HG02884 (cell line): ENCODE measurements around the gene CD72.

ENCODE experiments used
- ATAC-seq: cut with Tn5 transposase; IDR thresholded peaks from one replicate; pipeline ENCODE4 v1.9.1; 2021; ENCODE audit warnings: mild to moderate bottlenecking, moderate library complexity; ENCODE audit not compliant: unreplicated experiment

CD72 gene, protein sequence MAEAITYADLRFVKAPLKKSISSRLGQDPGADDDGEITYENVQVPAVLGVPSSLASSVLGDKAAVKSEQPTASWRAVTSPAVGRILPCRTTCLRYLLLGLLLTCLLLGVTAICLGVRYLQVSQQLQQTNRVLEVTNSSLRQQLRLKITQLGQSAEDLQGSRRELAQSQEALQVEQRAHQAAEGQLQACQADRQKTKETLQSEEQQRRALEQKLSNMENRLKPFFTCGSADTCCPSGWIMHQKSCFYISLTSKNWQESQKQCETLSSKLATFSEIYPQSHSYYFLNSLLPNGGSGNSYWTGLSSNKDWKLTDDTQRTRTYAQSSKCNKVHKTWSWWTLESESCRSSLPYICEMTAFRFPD

DNA sequence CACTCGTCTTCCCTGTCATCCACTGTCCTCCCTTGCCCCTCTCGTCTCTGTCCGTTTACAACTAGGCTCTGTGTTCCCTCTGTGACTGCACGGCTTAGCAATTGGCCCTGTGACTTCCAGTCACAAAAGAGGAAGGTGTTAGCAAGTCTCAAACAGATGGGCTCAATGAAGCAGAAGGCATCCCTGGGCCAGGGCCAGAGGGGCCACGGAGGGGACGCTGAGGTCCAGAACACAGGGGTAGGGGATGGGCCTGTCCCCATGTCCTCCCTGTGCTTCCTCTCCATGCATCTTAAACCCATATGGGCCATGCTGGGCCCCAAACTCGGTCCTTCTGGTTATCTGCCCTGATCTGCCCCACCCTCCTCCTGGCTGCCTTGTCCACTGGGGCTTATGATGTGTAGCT lies at the start of gene CD72:
CD72 (minus strand) TSS at position 89 of the 403 bp plus-strand sequence. CDS start 110 bp downstream, outside the sequence.
- no peak for ATAC-seq

DNA sequence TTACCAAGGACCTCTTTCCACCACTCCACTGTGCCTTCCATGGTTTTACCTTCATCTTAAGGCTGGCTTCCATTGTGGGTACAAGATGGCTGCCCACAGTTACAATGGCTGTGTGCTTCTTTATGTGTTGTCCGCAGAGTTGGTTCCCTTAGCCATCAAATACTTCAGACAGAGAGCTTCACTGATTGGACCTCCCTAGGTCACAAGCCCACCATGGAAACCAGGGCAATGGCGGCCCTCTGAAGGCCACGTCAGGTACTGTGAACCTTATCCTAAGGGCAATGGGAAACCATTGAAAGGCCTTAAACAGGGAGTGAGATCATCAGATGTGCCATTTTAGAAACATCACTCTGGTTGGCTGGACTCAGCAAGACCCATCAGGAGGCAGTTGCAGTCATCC lies 49.7 kb upstream of the CD72 start:
- ATAC-seq: no peak

DNA sequence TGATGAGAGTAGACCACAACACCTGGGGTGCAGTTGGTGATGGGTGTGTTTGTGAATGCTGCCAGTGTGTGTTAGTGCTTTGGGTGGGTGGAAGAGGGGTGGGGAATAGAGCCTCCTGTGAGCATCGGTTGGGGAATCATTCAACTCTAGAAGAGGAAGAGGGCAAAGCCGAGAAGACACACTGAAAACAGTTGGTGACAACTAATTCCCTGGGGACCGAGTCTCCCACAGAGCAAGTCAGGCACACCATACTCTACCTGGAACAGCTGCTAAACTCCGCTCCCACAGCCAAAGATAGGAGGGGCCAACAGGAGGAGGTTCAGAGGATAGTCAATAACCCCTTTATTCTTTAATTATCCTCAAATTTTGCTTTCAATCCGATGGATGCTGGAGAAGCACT lies 48.3 kb upstream of the CD72 start:
- ATAC-seq: no peak

DNA sequence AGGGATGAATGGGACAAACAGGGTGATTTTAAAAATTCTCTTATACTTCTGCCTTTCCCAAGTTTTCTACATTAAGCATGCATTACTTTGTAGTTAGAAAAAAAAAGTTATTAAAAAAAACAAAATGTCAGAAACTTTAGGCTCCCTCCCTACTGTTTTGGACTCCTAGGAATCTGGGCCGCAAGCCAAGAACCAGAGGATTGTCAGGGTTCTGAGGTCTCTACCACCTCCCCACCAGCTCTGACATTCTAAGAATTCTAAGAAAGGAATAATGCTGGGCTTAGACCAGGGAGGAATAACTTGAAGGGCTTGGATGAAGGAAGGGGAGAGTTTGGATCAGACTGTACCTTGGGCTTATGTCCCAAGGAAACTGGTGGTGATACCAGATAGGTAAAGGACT lies 47.8 kb upstream of the CD72 start:
- ATAC-seq: no peak

DNA sequence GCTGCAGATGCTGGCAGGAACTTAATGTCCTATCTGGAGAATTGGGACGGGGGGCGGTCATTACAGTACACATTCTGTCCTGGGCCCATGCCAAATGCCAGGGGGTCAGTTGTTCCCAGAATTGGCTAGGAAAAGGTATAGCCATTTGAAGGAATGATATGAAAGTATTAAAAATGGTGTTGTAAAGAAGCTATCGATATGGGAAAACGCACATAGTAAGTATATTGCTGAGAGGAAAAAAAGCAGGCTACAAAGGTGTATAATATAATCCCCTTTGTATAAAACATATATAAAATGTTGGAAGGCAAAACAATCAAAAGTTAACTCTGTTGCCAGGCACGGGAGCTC lies 47.2 kb upstream of the CD72 start:
- no peak for ATAC-seq

DNA sequence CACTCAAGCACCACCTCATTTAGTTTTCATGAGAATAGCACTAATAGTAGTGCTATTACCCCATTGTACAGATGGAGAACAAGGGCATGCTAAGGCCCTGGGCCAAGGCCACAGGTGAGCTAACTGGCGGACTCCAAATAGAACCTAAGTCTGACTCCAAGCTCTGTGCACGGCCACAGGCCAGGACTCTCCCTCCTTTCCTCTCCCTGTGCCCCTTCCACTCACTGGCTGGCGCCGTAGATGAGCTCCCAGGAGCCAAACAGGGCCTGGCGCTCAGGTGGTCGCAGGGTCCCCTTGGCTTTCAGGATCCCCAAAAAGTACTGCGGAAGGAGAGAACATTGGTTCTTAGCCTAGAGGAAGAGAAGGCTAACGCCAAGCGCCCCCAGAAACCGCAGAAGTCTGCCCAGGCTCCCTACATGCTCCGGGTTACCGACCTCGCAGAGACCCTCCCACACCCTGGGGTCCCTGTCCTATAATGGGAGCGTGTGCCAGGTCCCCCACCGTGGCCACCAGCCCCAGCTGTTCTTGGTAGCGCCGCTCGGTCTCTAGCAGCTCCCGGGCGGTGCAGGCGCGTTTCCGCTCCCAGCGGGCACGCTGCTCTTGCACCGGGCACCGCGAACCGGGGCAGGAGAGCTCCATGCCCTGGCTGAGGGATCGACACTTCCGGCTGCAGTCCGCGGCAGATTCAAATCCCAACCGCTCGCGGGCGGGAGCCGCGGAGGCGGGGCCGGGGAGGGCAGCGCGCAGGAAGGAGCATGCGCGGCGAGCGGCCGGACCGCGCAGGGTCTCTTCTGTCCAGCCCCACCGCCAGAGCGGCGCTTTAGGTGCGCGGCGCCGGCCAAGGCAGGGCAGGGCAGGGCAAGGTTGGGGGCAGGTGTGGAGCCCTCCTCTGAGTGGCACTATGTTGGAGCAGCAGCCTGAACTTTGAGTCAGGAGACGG lies 46.6 kb upstream of the CD72 start, which contains the start of gene ARHGEF39:
ARHGEF39 (minus strand) TSS at position 665 of the 940 bp plus-strand sequence; CDS start at position 639, 26 bp downstream.
- ATAC-seq: peak; percentile 70

DNA sequence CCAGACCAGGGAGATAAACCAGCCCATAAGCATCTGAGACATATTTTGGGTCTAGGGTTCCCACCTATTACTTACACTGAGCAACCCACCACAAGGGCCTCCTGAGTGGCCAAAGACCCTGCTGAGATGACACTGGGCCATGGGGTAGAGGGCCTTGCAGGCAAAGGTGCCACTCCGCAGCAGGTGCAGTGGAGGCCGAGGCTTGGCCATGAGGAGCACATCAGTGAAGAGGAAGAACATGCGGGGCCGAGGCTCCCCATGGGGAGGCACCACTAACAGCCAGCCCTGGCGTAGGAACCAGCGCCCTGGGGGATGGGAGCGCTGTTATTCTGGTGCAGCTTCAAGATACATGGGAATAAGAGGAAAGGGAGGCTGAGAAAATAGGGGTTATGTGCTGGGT lies 44.2 kb upstream of the CD72 start:
- ATAC-seq: no peak

DNA sequence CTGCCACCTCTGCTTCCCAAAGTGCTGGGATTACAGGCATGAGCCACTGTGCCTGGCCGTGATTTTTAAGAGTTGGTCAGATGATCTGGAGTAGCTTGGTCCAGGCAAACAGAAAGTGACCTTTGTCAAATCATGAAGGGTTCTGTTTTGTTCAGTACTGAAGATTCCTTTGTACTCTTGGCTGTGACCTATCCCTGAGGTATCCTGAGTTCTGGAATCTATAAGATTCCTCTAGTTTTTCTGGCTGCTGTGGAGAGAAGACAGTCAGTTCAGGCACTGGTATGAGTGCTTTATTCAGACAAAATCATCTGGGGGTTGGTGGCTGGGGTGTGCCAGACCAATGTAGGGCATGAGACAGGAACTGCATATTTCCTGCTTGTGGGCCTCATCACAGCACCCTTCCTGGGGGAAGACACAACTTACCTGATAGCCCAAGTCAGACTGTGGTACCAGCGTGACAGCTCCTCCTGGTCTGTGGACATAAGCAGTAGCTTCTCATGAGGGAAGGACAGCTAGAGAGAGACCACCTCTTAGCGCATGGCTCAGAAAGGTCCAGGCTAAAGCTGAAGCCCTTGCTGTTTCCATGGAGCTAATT lies 43.6 kb upstream of the CD72 start:
- no peak for ATAC-seq

DNA sequence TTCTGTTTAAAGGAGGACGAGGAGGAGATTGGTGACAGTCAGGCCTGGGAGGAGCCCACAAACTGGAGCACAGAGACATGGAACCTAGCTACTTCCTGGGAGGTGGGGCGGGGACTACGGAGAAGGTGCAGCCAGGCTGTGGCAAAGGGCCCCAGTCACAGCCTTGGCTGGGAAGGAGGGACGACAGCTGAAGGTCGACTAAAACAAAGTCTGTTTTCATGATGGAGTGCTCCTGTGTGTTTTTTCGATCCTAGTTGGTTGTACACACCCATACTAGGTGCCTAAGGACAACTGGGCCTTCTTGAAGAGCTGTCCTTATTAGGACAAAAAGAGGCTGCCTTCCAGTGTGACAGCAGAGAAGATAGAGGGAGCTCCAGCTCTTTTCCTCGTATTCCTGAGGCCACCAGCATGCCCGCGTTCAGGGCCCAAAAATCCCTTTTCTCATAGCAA lies 42.8 kb upstream of the CD72 start:
- ATAC-seq: no peak

DNA sequence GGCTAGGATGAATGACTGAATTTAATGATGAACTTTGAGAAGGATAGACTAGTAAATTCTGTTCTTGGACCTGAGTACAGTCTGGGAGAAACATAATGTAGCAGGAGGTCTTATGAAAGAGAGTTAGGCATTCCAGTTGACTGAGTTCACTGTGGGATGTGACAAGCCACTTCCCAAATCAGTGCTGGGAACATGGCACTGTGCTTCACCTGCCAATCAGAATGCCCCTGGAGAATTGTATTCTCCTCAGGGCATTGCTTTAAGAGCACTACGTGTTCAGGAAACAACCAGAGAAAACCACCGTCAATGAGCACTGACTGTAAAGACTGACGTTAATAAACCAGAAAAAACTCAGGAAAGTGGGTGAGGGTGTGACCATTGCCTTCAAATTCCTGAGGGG lies 41.1 kb upstream of the CD72 start:
- ATAC-seq: no peak

DNA sequence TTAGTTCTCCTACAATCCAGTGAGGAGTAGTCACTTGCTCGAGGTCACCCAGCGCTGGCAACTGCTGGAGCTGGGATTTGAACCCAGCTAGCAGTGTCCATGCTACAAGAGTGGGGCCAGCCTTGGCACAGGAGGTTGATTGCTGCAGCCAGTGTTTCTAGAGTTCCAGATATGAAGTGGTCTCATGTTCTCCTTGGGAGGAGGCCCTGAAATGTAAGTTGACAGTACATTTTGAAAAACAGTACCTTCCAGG lies 40.7 kb upstream of the CD72 start:
- no peak for ATAC-seq

DNA sequence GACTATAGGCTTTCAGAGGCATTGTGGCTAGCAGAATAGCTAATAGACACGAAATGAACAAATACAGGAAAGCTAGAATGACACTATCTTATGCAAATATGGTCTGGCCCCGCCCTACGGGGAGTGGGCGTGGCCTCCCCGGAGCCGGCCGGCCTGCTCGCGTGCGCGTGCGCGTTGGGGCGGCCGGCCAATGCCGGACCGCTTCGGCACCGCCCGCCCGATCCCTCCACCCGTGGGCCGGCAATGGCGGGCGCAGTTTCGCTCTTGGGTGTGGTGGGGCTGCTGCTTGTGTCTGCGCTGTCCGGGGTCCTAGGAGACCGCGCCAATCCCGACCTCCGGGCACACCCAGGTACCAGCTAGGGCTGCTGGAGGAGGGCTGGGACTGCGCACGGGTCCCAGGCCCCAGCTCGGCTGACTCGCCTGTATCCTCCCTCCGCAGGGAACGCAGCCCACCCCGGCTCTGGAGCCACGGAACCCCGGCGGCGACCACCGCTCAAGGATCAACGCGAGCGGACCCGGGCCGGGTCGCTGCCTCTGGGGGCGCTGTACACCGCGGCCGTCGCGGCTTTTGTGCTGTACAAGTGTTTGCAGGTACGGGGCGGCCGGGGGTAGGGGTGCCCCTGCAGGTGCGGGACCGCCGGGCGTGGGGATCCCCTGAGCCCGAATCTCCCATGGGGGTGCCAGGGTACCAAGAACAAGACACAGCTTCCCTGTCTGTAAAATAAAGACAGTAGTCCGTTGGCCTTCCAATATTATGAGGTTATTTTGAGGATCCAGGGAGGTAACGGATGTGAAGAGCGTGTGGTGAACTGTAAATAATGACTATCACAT lies 40.1 kb upstream of the CD72 start, which contains the start of gene CCDC107:
CCDC107 (plus strand) TSS at position 156 of the 831 bp plus-strand sequence; CDS start at position 244, 88 bp downstream.
- ATAC-seq: peak; percentile 54

DNA sequence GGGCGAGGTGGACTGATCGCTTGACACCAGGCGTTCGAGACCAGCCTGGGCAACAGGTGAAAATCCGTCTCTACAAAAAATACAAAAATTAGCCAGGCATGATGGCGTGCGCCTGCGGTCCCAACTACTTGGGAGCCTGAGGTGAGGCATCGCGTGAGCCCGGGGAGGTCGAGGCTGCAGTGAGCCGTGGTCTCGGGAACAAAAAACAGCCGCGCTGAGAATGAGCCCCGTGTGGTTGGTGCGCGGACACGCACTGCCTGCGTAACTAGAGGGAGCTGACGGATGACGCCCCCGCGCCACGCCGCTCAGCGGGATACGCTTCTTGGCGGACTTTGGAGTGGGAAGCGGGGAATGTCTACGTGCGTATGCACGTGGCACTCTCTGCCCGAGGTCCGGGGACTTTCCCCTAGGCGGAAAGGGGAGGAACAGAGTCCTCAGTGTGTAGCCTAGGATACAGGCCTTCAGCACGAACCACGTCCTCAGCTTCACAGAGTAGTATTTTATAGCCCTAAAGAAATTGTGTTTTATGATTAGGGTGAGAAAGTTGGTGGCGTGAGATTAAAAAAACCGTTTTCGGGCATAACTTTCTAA lies 39.4 kb upstream of the CD72 start, which contains the start of gene RMRP:
RMRP (minus strand) TSS at position 474 of the 591 bp plus-strand sequence.
- peak; percentile 80 for ATAC-seq

DNA sequence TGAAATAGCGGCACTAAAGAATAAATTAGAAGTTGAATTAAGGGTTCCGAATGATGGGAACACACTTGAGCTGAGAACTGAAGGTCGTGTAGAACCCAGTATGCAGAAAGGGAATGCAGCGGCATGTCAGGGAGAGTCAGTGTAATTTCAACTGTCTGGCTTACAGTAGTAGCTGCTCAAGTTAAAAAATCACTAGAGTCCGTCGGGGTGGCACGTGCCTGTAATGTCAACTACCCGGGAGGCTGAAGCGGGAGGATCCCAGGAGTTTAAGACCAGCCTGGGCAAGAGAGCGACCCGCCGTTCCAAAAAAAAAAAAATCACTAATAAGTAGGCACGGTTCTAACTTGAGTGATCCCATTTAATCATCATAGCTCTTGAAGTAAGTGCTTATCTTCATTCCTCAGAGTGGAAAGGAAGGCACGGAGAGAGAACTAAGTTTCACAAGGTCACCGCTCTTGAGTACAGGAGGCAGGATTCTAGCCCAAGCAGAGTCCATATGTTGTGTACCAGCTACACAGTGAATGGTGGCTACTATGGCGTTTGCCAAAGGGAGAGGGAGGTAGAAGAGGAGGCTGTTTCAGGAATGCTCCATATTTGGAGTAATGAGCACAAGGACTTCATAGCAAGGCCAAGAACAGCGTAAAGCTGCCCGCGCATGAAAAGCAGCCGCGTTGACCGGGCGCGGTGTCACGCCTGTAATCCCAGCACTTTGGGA lies 38.8 kb upstream of the CD72 start:
- no peak for ATAC-seq

DNA sequence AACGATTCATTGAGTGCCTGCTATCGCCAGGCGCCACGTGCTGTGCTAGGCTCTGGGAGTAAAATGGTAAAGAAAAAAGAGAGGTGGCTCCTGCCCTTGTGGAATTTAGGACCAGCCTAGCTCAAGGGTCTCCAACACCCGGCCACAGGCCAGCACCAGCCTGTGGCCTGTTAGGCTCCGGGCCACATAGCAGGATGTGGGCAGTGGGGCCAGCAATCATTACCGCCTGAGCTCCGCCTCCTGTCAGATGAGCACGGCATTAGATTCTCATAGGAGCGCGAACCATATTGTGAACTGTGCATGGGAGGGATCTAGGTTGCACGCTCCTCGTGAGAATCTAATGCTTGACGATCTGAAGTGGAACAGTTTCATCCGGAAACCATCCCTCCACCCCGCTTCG lies 38.1 kb upstream of the CD72 start:
- no peak for ATAC-seq

DNA sequence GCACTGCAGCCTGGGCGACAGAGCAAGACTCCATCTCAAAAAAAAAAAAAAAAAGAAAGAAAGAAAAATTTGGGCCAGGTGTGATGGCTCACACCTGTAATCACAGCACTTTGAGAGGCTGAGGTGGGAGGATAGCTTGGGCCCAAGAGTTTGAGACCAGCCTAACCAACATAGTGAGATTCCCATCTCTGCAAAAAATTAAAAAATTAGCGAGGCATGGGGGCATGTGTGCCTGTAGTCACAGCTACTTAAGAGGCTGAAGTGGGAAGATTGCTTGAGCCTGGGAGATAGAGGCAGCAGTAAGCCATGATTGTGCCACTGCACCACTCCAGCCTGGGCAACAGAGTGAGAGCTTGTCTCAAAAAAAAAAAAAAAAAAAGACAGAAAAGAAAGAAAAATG lies 35.4 kb upstream of the CD72 start:
- ATAC-seq: no peak

DNA sequence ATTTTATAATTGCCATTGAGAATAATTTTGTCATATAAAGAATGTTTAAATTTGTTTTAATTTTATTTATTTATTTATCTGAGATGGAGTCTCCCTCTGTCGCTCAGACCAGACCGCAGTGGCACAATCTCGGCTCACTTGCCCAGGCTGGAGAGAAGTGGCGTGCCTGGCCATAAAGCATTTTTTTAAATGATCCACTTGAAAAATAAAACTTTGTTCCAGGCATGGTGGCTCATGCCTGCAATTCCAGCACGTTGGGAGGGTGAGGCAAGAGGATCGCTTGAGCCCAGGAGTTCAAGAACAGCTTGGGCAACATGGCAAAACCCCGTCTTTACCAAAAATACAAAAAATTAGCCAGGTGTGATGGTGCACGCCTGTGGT lies 34.6 kb upstream of the CD72 start:
- no peak for ATAC-seq

DNA sequence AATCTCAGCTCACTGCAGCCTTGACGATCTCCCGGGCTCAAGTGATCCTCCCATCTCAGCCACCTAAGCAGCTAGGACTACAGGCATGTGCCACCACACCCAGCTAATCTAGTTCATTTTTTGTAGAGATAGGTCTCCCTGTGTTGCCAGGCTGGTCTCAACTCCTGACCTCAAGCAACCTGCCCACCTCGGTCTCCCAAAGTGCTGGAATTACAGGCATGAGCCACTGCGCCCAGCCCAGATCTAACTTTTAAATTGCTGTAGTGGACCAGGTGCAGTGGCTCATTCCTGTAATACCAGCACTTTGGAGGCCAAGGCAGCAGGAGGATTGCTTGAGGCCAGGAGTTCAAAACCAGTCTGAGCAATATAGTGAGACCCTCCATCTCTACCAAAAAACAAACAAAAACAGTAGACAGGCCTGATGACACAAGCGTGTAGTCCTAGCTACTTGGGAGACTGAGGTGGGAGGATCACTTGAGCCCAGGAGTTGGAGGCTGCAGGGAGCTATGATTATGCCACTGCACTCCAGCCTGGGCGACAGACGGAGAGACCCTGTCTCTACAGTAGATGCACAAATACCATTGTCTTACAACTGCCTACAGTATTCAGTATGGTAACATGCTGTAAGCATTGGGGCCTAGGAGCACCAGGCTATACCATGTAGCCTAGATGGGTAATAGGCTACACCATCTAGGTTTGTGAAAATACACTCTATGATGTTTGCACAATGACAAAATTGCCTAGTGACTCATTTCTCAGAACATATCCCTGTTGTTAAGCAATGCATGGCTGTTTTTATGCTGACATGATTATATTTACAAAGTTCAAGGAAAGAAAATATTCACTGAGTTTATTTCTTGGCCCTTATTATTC lies 34.0 kb upstream of the CD72 start:
- no peak for ATAC-seq
